Gastroesophageal sphincter (tissue), 3 donors: Measurements from ENCODE around the gene KLHL20.
"Not testable (repeated sequence)": the region's sequence is repeated elsewhere in the genome, so short reads cannot be mapped to it uniquely, and the experiment has no call there.

Experiments
- CTCF ChIP-seq, 4 experiments: fragments of 200-600 bp in 2 of 4; fragments of 450-650 bp in 2 of 4; sonication (generic) in 1 of 4; IDR thresholded peaks; one replicate each; pipeline ENCODE4 v1.5.1; 2017 to 2019; ENCODE audit warnings: antibody characterized with exemption in 4 of 4, mild to moderate bottlenecking in 2 of 4, moderate library complexity in 2 of 4
- POLR2A ChIP-seq, 2 donors: fragments of 450-650 bp; IDR thresholded peaks; one replicate each; pipeline ENCODE4 v1.6.1; 2017; ENCODE audit warnings: antibody characterized with exemption in 2 of 2, mild to moderate bottlenecking in 2 of 2, moderate library complexity in 1 of 2

GRCh38 chr1:173799995-173800394, 85.2 kb downstream of the KLHL20 start:
- TF ChIP-seq CTCF, POLR2A (IDR thresholded peaks at IDR 0.05): not testable (repeated sequence)
